Small intestine (tissue), 7 donors: ENCODE measurements around the gene C2orf49. TPM values are rescaled to one million over a fixed set of nuclear protein-coding genes. Genes with fewer than 3 reads are reported as not detected.

Source experiments
- DNase-seq, 2 donors: peaks; one replicate each; pipeline versions ENCODE4 v3.0.0 to v3.0.0-alpha.2; 2013
- FAIRE-seq: peaks from 2 replicates; lab custom pipeline; 2012; peaks lifted over from hg19 to GRCh38; lab: Jason Lieb, UNC
- H3K27ac ChIP-seq, 3 donors: one replicate each; pipeline ENCODE4 v1.5.1; 2013; ENCODE audit warnings: low read length in 2 of 3, mild to moderate bottlenecking in 2 of 3, control low read depth in 1 of 3, inconsistent platforms in 1 of 3, low read depth in 1 of 3, moderate library complexity in 1 of 3
- H3K27me3 ChIP-seq, 3 donors: one replicate each; pipeline ENCODE4 v1.6.1; 2013; ENCODE audit warnings: low read length in 3 of 3, inconsistent platforms in 1 of 3; ENCODE audit not compliant: control insufficient read depth in 3 of 3, insufficient read depth in 3 of 3
- H3K36me3 ChIP-seq, 3 donors: one replicate each; pipeline ENCODE4 v1.6.1; 2013; ENCODE audit warnings: low read length in 3 of 3, inconsistent platforms in 1 of 3, low read depth in 1 of 3, mild to moderate bottlenecking in 1 of 3, moderate library complexity in 1 of 3; ENCODE audit not compliant: control insufficient read depth in 3 of 3, insufficient read depth in 2 of 3
- H3K4me1 ChIP-seq, 3 donors: one replicate each; pipeline ENCODE4 v1.6.1; 2013; ENCODE audit warnings: low read length in 2 of 3, inconsistent platforms in 1 of 3, low read depth in 1 of 3, mild to moderate bottlenecking in 1 of 3, moderate library complexity in 1 of 3; ENCODE audit not compliant: control insufficient read depth in 3 of 3, insufficient read depth in 2 of 3
- H3K4me3 ChIP-seq, 3 donors: one replicate each; pipeline ENCODE4 v1.5.1; 2013; ENCODE audit warnings: low read length in 3 of 3, control low read depth in 1 of 3, inconsistent platforms in 1 of 3, low read depth in 1 of 3, mild to moderate bottlenecking in 1 of 3, moderate library complexity in 1 of 3
- H3K9me3 ChIP-seq, 2 donors: one replicate each; pipeline ENCODE4 v1.6.1; 2013; ENCODE audit warnings: low read depth in 1 of 2, low read length in 1 of 2; ENCODE audit not compliant: control insufficient read depth in 2 of 2, insufficient read depth in 1 of 2
- WGBS, 3 donors: extraction: QIAGEN DNeasy Blood & Tissue Kit; methylation state at CpG; one replicate each; pipeline ENCODE4 v1.1.7; 2013; 5-methylcytosine and 5-hydroxymethylcytosine counted together
- polyA plus RNA-seq, 4 donors: library from polyadenylated mRNA; stranded (reverse) in 3 of 4; unstranded in 1 of 4; fragments of 200-250 nt in 3 of 4; fragments of 120-200 nt in 1 of 4; gene quantifications; one replicate each; pipeline versions ENCODE4 v1.2.1 to v1.2.3, GENCODE V29; 2013
- donor health status: healthy with polysubstance abuse.
- donor health status: control.
- donor health status: control.
- donor health status: Bipolar disorder and iron deficiency.
- donor health status: healthy.

C2orf49 gene
- polyA plus RNA-seq, 4 donors = 6.9 to 20.5 (median 8.2) TPM

GRCh38 chr2:105391763-105392662 is 54.7 kb downstream of the C2orf49 start:
- 46 to 74% (median 56%) methylated on average over 9 of the region's 9 CpGs for WGBS, 3 donors
- Histone ChIP-seq H3K27me3 (peaks cover 0 to 9% (median 0%) of the 10 kb centered on the region in 3 donors), H3K27ac (peak overlapping the region in 1 of 3 donors; percentile 20), H3K9me3 (no peaks in the 10 kb centered on the region), H3K4me3 (no peak overlapping the region), H3K4me1 (peaks cover 0 to 4% (median 0%) of the 10 kb centered on the region in 3 donors), H3K36me3 (peaks cover 0 to 4% (median 2%) of the 10 kb centered on the region in 3 donors)
- FAIRE-seq (no peak), DNase-seq (no peak)

- no peak for FAIRE-seq
- 74 to 84% (median 79%) methylated on average over 13 of the region's 13 CpGs for WGBS, 3 donors
Observed at GRCh38 chr2:105393373-105394055, 56.2 kb downstream of the C2orf49 start.

GRCh38 chr2:105394951-105395611 is 57.7 kb downstream of the C2orf49 start:
- peak overlapping the region in 1 of 3 donors; percentile 6 for H3K27ac ChIP-seq
- 84 to 91% (median 88%) methylated on average over 12 of the region's 12 CpGs for WGBS, 3 donors
- H3K36me3 ChIP-seq = peaks cover 0 to 4% (median 2%) of the 10 kb centered on the region in 3 donors
- peaks cover 0 to 6% of the 10 kb centered on the region in 2 donors for H3K9me3 ChIP-seq
- FAIRE-seq (no peak), DNase-seq (no peak)
- peak overlapping the region in 2 of 3 donors; percentile 11 to 18 for H3K4me3 ChIP-seq
- peaks cover 0 to 32% (median 0%) of the 10 kb centered on the region in 3 donors for H3K27me3 ChIP-seq
- peaks cover 0 to 8% (median 4%) of the 10 kb centered on the region in 3 donors for H3K4me1 ChIP-seq

More at GRCh38 chr2:105393373-105394055, 56.2 kb downstream of the C2orf49 start:
- peaks cover 0 to 8% (median 0%) of the 10 kb centered on the region in 3 donors for H3K4me1 ChIP-seq
- no peak for DNase-seq
- H3K36me3 ChIP-seq = peaks cover 0 to 4% (median 2%) of the 10 kb centered on the region in 3 donors
- no peaks in the 10 kb centered on the region for H3K9me3 ChIP-seq
- peaks cover 0 to 18% (median 0%) of the 10 kb centered on the region in 3 donors for H3K27me3 ChIP-seq
- H3K4me3 ChIP-seq = no peak overlapping the region
- peak overlapping the region in 1 of 3 donors; percentile 42 for H3K27ac ChIP-seq

- WGBS, 3 donors = 87 to 94% (median 94%) methylated on average over 7 of the region's 7 CpGs
- Histone ChIP-seq H3K4me1 (peaks cover 0 to 8% (median 4%) of the 10 kb centered on the region in 3 donors), H3K4me3 (peak overlapping the region in 2 of 3 donors; percentile 11 to 18), H3K9me3 (peaks cover 0 to 6% of the 10 kb centered on the region in 2 donors), H3K27me3 (peaks cover 0 to 35% (median 0%) of the 10 kb centered on the region in 3 donors), H3K27ac (peak overlapping the region in 1 of 3 donors; percentile 6), H3K36me3 (peaks cover 0 to 4% (median 2%) of the 10 kb centered on the region in 3 donors)
- DNase-seq (no peak), FAIRE-seq (no peak)
Observed at GRCh38 chr2:105395691-105396090, 58.4 kb downstream of the C2orf49 start.

- Histone ChIP-seq H3K27ac (peak overlapping the region in 2 of 3 donors; percentile 64 to 65), H3K4me1 (peaks cover 0 to 8% (median 4%) of the 10 kb centered on the region in 3 donors), H3K36me3 (peaks cover 0 to 4% (median 2%) of the 10 kb centered on the region in 3 donors), H3K27me3 (peaks cover 0 to 35% (median 0%) of the 10 kb centered on the region in 3 donors), H3K4me3 (peak overlapping the region in 1 of 3 donors; percentile 39), H3K9me3 (peaks cover 0 to 6% of the 10 kb centered on the region in 2 donors)
- no peak for FAIRE-seq
- DNase-seq = peak; percentile 51 to 96
- WGBS, 3 donors = 58 to 72% (median 68%) methylated on average over 12 of the region's 12 CpGs
Observed at GRCh38 chr2:105396254-105397024, 59.1 kb downstream of the C2orf49 start.

GRCh38 chr2:105397025-105397722 is 59.8 kb downstream of the C2orf49 start:
- Histone ChIP-seq H3K9me3 (peaks cover 0 to 6% of the 10 kb centered on the region in 2 donors), H3K36me3 (peaks cover 0 to 4% (median 2%) of the 10 kb centered on the region in 3 donors), H3K27me3 (peaks cover 0 to 35% (median 0%) of the 10 kb centered on the region in 3 donors), H3K27ac (peak overlapping the region in 2 of 3 donors; percentile 34 to 84), H3K4me1 (peaks cover 0 to 8% (median 4%) of the 10 kb centered on the region in 3 donors), H3K4me3 (peak overlapping the region in 1 of 3 donors; percentile 18)
- FAIRE-seq (no peak), DNase-seq (no peak)
- 59 to 73% (median 71%) methylated on average over 13 of the region's 13 CpGs for WGBS, 3 donors

- Histone ChIP-seq H3K36me3 (peaks cover 0 to 4% (median 2%) of the 10 kb centered on the region in 3 donors), H3K4me3 (peak overlapping the region; percentile 84 to 96 (median 91)), H3K27ac (peak overlapping the region in 2 of 3 donors; percentile 97), H3K4me1 (peaks cover 0 to 8% (median 4%) of the 10 kb centered on the region in 3 donors), H3K27me3 (peaks cover 0 to 35% (median 0%) of the 10 kb centered on the region in 3 donors), H3K9me3 (peaks cover 0 to 6% of the 10 kb centered on the region in 2 donors)
- DNase-seq = peak in 1 of 2 donors; percentile 36
- 20 to 42% (median 39%) methylated on average over 6 of the region's 6 CpGs for WGBS, 3 donors
- no peak for FAIRE-seq
Observed at GRCh38 chr2:105397953-105398335, 60.6 kb downstream of the C2orf49 start.
